Upper lobe of left lung (tissue), 4 donors: Measurements from ENCODE around the gene PTPN2.

Experiments used
- CTCF ChIP-seq, 6 experiments: fragments of 450-650 bp in 4 of 6; fragments of 200-600 bp in 2 of 6; sonication (generic) in 2 of 6; IDR thresholded peaks; one replicate each; pipeline ENCODE4 v1.5.1; 2016 to 2019; ENCODE audit warnings: antibody characterized with exemption in 6 of 6
- EP300 ChIP-seq, 4 donors: sonication (generic); formaldehyde crosslinking; IDR thresholded peaks; one replicate each; pipeline ENCODE4 v1.5.1; 2017; ENCODE audit warnings: antibody characterized with exemption in 4 of 4, control low read depth in 2 of 4
- POLR2A ChIP-seq, 4 donors: fragments of 450-650 bp; IDR thresholded peaks; one replicate each; pipeline ENCODE4 v1.5.1; 2016 to 2017; ENCODE audit warnings: antibody characterized with exemption in 4 of 4, mild to moderate bottlenecking in 2 of 4

GRCh38 chr18:12855916-12856315 is 28.1 kb downstream of the PTPN2 start:
- TF ChIP-seq CTCF (IDR thresholded peaks at IDR 0.05) (no peak), POLR2A (IDR thresholded peaks at IDR 0.05) (no peak), EP300 (IDR thresholded peaks at IDR 0.05) (no peak)
